Left ventricle myocardium inferior (tissue), 1 donor: Measurements from ENCODE around the gene HNRNPL. TPM values are rescaled to one million over a fixed set of nuclear protein-coding genes. Genes with fewer than 3 reads are reported as not detected.

Experiments
- DNase-seq: peaks from one replicate; pipeline ENCODE4 v3.0.0-alpha.2; 2020
- H3K27ac ChIP-seq: fragments of 200-600 bp; replicated peaks from 2 replicates; pipeline ENCODE4 v1.8.0; 2021
- H3K27me3 ChIP-seq: fragments of 200-600 bp; 2 replicates; pipeline ENCODE4 v1.8.0; 2021; ENCODE audit warnings: low read depth
- H3K36me3 ChIP-seq: fragments of 200-600 bp; 2 replicates; pipeline ENCODE4 v1.8.0; 2021
- H3K4me1 ChIP-seq: fragments of 200-600 bp; 2 replicates; pipeline ENCODE4 v1.8.0; 2021
- H3K4me3 ChIP-seq: fragments of 200-600 bp; 2 replicates; pipeline ENCODE4 v1.8.0; 2021; ENCODE audit warnings: mild to moderate bottlenecking, moderate library complexity
- H3K9me3 ChIP-seq: fragments of 200-600 bp; replicated peaks from 2 replicates; pipeline ENCODE4 v1.8.0; 2021
- intact Hi-C: fragments of 100-400 bp; cut with micrococcal nuclease; formaldehyde crosslinking; loops from one replicate; pipeline ENCODE4 v1.11.0; 2022
- total RNA-seq: library from RNA; stranded (reverse); fragmentation: NEBNext Ultra II Directional; extraction: Animal tissue kit (Norgen Biotek cat#: 25700); gene quantifications from one replicate; pipeline ENCODE4 v1.2.1, GENCODE V29; 2021
- TF ChIP-seq, protein P1 (sequence below): fragments of 200-600 bp; IDR thresholded peaks from 2 replicates; pipeline ENCODE4 v1.8.0; 2021; ENCODE audit warnings: antibody characterized with exemption, mild to moderate bottlenecking, borderline replicate concordance
- donor health status: DM: no; HTN: yes; CAD: no; lungs with severe emphysema.

Gene HNRNPL
- total RNA-seq, 1 donor from 2014 or later: 140 TPM

GRCh38 chr19:38843175-38843758 lies 6.5 kb downstream of the HNRNPL start:
- intact Hi-C loops: no loop called here
- Histone ChIP-seq H3K27ac (no peak overlapping the region), H3K27me3 (no peaks in the 10 kb centered on the region), H3K4me3 (no peak overlapping the region), H3K4me1 (peaks cover 67% of the 10 kb centered on the region), H3K9me3 (no peaks in the 10 kb centered on the region), H3K36me3 (peaks cover 97% of the 10 kb centered on the region)
- TF ChIP-seq, protein P1, sequence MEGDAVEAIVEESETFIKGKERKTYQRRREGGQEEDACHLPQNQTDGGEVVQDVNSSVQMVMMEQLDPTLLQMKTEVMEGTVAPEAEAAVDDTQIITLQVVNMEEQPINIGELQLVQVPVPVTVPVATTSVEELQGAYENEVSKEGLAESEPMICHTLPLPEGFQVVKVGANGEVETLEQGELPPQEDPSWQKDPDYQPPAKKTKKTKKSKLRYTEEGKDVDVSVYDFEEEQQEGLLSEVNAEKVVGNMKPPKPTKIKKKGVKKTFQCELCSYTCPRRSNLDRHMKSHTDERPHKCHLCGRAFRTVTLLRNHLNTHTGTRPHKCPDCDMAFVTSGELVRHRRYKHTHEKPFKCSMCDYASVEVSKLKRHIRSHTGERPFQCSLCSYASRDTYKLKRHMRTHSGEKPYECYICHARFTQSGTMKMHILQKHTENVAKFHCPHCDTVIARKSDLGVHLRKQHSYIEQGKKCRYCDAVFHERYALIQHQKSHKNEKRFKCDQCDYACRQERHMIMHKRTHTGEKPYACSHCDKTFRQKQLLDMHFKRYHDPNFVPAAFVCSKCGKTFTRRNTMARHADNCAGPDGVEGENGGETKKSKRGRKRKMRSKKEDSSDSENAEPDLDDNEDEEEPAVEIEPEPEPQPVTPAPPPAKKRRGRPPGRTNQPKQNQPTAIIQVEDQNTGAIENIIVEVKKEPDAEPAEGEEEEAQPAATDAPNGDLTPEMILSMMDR: no peak
- DNase-seq: no peak

DNA sequence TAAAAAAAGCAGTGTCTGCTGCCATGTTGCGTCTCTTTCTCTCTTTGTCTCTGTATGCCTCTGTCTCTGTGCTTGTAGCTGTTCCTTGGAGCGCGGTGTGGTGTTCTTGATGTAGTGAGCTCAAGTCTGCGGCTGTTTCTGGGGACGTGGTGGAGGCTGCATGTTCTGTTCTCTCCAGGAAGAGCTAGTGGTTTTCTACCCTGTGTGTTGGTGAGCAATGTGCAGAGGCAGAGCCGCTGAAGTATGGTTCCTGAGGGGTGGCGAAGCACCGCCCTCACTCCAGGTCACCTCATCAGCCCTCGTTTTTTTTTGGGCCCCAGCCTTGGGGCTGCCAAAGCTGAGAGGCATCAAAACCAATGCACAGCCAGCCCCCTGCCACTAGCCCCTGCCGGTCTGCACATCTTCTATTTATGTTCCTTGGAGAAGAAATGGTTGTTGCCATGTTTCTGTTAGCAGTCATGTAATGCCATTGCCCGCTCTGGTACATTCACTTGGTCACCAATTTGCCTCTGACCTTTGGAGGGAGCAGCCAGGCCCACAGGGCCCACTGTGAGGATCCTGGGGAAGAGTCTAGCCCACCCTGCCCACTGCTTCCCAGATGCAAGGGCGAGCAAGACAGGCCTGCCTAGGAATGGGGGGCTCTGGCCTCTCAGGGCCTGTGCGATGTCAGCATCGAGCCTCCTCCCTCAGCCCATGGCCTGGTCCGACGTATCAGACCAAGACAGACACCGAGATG lies 7.2 kb downstream of the HNRNPL start:
- Histone ChIP-seq H3K36me3 (peaks cover 100% of the 10 kb centered on the region), H3K4me3 (no peak overlapping the region), H3K9me3 (no peaks in the 10 kb centered on the region), H3K4me1 (peaks cover 64% of the 10 kb centered on the region), H3K27ac (no peak overlapping the region), H3K27me3 (no peaks in the 10 kb centered on the region)
- no peak for DNase-seq
- intact Hi-C loops: no loop called here
- TF ChIP-seq, protein P1: no peak

DNA sequence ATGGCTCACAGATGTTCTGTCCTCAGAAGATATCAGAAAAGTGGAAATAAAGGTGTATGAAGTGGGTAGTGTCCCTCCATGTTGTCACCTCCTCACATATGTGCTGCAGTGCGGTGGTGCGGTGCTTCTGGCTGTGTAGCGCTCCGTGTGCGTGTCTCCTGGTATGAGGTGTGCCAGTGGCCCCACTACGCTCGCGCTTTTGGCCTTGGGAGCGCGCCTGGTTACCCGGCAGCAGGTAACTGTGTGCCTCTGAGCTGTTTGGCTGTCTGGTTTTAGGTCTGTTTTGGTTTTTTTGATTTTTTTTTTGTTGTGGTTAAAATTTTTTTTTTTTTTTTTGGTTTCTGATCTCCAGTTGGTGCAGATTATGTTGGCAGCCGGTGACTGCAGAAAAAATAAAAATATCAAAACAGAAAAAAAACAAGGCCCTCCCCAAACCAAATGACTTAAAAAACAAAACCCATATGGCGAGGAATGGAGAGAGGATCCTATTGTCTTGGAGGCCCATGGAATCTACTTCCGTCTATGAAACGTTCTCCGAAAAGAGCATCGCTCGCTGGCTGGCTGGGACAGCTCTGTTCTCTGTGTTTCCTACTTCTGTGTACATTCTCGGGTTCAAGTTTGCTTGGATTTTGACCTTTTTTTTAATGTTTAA lies 7.9 kb downstream of the HNRNPL start:
- Histone ChIP-seq H3K9me3 (no peaks in the 10 kb centered on the region), H3K4me1 (peaks cover 64% of the 10 kb centered on the region), H3K4me3 (no peak overlapping the region), H3K27ac (no peak overlapping the region), H3K27me3 (no peaks in the 10 kb centered on the region), H3K36me3 (peaks cover 100% of the 10 kb centered on the region)
- intact Hi-C loops: no loop called here
- TF ChIP-seq, protein P1: no peak
- DNase-seq: no peak

GRCh38 chr19:38841180-38841766 lies 8.5 kb downstream of the HNRNPL start:
- DNase-seq: no peak
- intact Hi-C loops: no loop called here

DNA sequence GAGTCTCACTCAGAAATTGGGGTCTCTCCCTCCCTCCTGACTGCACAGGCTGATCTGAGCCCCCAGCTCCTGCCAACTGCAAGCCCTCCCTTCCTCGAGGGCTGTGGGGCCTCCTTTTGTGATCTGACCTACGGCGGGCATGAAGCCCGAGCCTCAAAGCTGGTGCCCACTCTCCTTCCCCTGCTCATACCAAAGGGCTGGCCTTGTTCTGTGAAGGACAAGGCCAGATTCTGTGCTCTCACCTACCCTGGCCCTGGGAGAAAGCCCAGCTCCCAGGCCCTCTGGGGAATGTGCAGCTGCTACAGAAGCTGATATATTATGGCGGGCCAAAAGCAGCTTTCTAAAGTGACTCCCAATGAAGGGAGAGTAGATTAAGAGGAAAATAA lies 9.2 kb downstream of the HNRNPL start:
- intact Hi-C loops: no loop called here
- Histone ChIP-seq H3K36me3 (peaks cover 100% of the 10 kb centered on the region), H3K27me3 (no peaks in the 10 kb centered on the region), H3K27ac (no peak overlapping the region), H3K4me3 (no peak overlapping the region), H3K4me1 (peaks cover 59% of the 10 kb centered on the region), H3K9me3 (no peaks in the 10 kb centered on the region)
- no peak for DNase-seq
- TF ChIP-seq, protein P1: no peak

More at GRCh38 chr19:38841180-38841766, 8.5 kb downstream of the HNRNPL start:
- TF ChIP-seq, protein P1: no peak
- H3K36me3 ChIP-seq: peaks cover 100% of the 10 kb centered on the region
- H3K27me3 ChIP-seq: no peaks in the 10 kb centered on the region
- H3K9me3 ChIP-seq: no peaks in the 10 kb centered on the region
- no peak overlapping the region for H3K27ac ChIP-seq
- H3K4me1 ChIP-seq: peaks cover 59% of the 10 kb centered on the region
- H3K4me3 ChIP-seq: no peak overlapping the region
